Measurements from ENCODE around the gene GRPEL1.

DNA sequence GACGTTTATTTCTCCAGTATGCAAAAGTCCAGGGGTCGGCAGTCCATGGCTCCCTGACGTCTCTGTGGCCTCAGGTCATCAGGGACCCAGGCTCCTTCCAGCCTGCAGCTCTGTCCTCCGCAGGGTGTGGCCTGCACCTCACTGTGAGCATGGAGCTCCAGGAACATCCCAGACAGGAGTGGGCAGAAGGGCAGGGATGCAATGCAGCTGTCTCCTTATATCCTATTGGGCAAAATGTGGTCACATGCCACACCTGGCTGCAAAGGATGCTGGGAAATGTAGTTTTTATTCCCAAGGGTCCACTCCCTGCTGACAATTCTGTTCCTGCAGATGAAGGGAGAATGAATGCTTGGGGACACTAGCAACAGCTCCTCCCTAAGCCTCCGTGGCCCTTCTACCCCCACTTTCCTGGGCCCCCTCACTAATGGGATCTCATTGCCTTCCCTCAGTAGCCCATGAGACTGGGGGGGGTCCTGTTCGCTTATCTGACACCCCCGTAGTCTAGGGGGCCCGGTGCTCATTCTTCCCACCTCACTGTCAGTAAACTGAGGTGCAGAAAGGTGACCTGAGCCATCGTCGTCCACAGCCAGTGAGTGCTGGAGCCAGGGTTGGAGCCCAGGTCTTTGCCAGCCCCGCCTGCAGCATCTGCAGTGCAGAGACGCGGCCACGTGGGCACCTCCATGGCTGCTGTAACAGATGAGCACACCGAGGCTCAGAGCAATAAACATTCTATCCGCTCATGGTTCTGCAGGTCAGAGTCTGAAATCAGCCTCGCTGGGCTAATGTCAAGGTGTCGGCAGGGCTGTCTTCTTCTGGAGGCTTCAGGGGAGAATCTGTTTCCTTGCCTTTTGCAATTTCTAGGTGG, 5.9 kb upstream of the GRPEL1 start:
- TF ChIP-seq, protein P1, sequence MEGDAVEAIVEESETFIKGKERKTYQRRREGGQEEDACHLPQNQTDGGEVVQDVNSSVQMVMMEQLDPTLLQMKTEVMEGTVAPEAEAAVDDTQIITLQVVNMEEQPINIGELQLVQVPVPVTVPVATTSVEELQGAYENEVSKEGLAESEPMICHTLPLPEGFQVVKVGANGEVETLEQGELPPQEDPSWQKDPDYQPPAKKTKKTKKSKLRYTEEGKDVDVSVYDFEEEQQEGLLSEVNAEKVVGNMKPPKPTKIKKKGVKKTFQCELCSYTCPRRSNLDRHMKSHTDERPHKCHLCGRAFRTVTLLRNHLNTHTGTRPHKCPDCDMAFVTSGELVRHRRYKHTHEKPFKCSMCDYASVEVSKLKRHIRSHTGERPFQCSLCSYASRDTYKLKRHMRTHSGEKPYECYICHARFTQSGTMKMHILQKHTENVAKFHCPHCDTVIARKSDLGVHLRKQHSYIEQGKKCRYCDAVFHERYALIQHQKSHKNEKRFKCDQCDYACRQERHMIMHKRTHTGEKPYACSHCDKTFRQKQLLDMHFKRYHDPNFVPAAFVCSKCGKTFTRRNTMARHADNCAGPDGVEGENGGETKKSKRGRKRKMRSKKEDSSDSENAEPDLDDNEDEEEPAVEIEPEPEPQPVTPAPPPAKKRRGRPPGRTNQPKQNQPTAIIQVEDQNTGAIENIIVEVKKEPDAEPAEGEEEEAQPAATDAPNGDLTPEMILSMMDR (conservative IDR thresholded peaks at IDR 0.05; ENCODE audit: low read depth, low read length) = no peak
- TF ChIP-seq EZH2 (IDR thresholded peaks at IDR 0.05; ENCODE audit: borderline replicate concordance, low read depth, low read length, poor library complexity, severe bottlenecking) = no peak
